GM19351 (cell line): Measurements from ENCODE around the gene SPAAR.
"Not testable (repeated sequence)": the region's sequence is repeated elsewhere in the genome, so short reads cannot be mapped to it uniquely, and the experiment has no call there.

Experiments
- ATAC-seq: cut with Tn5 transposase; IDR thresholded peaks from one replicate; pipeline ENCODE4 v1.9.1; 2021; ENCODE audit warnings: mild to moderate bottlenecking, moderate library complexity; ENCODE audit not compliant: unreplicated experiment

The SPAAR gene

DNA sequence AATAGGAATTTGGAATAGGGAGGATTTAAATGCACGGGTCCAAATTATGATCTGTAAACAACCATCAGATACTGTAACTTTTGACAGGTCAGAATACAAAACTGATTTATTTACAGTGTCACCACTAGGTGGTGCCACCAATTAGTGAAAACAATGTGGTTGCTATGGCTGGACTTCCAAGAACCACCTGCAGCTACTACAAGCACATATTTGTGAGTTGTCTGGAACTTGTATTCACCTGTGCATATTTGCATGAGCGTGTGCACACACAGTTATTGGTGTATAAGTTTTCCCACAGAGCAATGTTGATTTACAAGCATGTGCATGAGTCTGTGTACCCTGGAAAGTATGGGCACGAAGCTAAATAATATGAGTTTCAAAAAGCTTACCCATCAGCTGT, 6.2 kb upstream of the SPAAR start:
- no peak for ATAC-seq

DNA sequence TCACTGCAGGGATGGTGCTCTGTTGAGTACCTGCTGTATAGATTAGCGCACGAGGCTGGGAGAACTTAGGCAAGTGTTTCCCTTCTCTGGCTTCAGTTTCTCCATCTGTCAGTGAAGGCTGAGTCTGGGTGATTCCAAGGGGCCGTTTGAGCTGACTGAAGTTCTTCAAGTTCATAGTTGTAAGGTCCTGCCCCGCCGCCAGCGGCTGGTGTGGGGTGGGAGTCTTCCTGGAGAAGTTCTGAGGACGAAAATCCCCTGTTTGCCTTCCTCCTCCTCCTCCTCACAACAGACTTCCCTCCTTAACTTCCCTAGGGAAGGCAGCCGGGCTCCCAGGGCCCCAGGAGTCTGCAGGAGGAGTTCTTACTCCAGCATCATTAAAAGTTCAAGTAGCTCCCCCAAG, 5.0 kb upstream of the SPAAR start:
- no peak for ATAC-seq

DNA sequence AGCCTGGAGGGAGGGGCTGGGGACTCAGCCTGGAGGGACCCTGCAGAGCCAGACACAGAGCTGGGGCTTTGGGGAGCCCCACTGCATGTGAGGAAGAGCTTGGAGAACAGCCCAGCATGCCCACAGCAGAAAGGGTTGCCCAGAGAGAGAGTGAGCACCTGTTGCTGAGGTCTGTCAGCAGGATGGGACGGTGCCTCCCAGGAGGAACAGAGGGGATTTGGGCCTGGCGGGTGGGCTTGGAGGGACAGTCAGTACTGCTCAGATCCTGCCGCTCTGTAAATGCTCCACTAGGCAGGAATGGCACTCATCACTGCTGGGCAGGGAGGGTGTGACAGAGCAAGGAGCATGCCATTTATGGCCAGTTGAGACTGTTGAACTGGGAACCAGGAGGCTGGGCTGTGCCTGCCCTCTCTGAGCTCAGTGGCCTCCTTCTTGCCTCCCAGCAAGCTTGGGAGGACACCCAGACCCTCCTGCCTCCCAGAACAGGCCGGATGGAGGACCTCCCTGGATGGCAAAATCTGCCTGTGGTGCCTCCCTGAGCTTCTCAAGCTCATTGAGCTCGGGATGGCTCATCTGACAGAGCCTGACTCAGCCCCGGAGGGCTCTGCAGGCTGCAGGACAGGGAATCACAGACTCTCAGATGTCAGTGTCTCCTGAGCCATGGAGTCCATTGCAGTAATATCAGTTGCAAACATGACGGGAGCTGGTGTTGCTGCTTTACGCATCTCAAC, 4.1 kb upstream of the SPAAR start:
- no peak for ATAC-seq

DNA sequence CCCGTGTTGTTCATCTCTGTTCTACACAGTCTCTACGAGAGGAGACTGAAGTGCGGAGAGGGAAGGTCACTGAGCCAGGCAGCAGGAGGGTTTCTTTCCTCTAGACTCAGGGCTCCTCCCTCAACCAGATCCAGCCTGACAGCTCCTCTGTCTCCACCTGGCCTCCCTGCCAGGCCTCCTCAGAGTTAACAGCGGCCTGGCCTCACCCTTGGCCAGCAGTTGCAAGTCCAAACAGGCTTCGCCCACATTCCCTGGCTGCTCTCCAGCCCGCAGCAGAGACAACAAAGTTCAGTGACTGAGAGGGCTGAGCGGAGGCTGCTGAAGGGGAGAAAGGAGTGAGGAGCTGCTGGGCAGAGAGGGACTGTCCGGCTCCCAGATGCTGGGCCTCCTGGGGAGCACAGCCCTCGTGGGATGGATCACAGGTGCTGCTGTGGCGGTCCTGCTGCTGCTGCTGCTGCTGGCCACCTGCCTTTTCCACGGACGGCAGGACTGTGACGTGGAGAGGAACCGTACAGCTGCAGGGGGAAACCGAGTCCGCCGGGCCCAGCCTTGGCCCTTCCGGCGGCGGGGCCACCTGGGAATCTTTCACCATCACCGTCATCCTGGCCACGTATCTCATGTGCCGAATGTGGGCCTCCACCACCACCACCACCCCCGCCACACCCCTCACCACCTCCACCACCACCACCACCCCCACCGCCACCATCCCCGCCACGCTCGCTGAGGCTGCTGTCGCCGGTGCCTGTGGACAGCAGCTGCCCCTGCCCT, 3.2 kb upstream of the SPAAR start, which contains the start of gene HRCT1:
HRCT1 (plus strand) TSS at position 291 of the 768 bp plus-strand sequence; CDS start at position 377, 86 bp downstream.
- ATAC-seq: no peak

GRCh38 chr9:35906923-35907699, 2.2 kb upstream of the SPAAR start:
- ATAC-seq: no peak

- ATAC-seq: no peak
Observed at GRCh38 chr9:35907711-35908503, 1.4 kb upstream of the SPAAR start.

GRCh38 chr9:35908504-35909125, 675 bp upstream of the SPAAR start:
- ATAC-seq: no peak

- ATAC-seq: no peak
Observed at GRCh38 chr9:35909687-35910612, 660 bp downstream of the SPAAR start.

- no peak for ATAC-seq
Observed at GRCh38 chr9:35910613-35911359, 1.5 kb downstream of the SPAAR start.

DNA sequence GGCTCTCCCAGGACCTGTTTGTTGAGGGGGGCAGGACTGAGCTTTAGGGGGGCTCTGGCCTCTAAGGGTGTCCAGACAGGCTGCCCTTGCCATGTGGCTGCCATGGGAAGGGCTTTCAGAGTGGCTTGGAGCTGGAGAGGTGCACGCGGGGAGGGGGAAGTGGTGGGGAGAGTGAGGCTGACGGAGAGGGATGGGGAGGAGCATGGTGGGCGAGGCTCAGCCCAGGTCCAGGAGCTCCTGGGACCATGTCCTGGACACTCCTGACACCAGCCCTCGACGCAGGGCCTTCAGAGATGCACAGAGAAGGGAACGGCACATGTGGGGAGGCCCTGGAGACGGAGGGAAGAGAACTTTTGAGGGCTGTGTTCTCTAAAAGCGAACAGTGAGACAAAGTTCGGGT, 2.4 kb downstream of the SPAAR start:
- no peak for ATAC-seq

DNA sequence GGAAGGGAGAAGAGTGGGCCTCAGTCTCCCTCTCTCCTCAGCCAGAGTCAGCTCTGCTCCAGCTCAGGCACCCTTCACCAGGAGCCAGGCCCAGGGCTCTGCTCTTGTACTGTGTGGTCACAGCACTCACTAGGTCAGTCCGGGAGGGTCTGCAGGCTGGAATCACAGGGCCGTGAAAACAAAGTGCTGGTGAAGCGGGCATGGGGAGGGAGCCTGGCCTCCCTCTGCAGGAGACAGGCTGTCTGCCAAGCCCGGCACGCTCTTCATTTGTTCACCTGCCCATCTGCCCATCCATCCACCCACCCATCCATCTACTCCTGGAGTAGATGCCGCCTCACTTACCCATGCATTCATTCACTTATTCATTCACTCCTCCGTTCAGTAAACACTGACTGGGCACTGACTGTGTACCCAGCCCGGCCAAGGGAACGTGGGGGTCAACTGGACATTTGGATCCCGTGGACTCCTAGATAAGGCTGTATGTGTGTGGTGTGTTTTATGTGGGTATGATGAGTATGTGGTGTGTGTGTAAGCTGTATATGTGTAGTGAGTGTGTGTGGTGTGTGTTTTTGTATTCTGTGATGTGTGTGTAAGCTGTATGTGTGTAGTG, 3.6 kb downstream of the SPAAR start:
- ATAC-seq: no peak

DNA sequence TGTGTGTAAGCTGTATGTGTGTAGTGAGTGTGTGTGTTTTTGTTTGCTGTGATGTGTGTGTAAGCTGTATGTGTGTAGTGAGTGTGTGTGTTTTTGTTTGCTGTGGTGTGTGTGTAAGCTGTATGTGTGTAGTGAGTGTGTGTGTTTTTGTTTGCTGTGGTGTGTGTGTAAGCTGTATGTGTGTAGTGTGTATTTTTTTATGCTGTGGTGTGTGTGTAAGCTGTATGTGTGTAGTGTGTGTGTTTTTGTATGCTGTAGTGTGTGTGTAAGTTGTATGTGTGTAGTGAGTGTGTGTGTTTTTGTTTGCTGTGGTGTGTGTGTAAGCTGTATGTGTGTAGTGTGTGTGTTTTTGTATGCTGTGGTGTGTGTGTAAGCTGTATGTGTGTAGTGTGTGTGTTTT, 4.1 kb downstream of the SPAAR start:
- ATAC-seq: not testable (repeated sequence)

DNA sequence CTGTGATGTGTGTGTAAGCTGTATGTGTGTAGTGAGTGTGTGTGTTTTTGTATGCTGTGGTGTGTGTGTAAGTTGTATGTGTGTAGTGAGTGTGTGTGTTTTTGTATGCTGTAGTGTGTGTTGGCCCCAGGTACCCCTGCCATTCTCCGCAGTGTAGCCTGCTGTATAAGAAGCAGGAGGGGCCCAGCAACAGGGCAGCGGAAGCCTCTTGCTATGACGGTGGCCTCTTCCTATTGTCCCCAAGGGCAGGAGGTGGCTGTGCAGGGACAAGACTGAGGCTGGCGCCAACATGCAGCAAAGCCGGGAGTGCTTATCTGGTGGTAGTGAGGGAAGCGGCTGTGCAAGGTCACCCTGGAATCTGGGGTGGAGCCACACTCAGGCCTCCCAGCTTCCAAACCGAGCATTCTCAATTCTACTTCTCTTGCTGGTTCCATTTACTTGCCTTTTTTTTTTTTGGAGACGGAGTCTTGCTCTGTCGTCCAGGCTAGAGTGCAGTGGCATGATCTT, 5.1 kb downstream of the SPAAR start:
- ATAC-seq: no peak

GRCh38 chr9:35915681-35916294, 6.5 kb downstream of the SPAAR start:
- ATAC-seq: no peak

DNA sequence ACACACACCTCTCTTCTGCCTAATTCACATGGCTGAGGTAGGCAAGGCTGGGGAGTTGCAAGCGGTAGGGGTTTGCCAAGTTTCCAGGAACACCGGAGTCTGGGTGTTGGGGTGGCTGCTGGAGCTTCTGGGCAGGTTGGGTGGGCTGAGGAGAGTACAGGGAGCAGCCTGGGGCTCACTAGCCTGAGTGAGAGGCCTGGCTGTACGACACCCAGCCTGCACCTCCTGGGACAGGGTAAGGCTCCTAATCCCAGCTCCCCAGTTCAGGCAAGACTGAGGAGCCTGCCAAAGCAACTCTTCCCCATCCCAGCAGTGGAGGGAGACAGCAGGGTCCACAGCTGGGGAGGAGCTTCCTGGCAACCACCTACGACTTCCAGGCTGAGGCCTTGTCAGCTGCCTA, 8.0 kb downstream of the SPAAR start:
- no peak for ATAC-seq

GRCh38 chr9:35918780-35919179, 9.5 kb downstream of the SPAAR start:
- no peak for ATAC-seq

GRCh38 chr9:35919212-35920008, 10.1 kb downstream of the SPAAR start:
- ATAC-seq: no peak
